ENCODE data around the gene IRF3.

Gene IRF3

DNA sequence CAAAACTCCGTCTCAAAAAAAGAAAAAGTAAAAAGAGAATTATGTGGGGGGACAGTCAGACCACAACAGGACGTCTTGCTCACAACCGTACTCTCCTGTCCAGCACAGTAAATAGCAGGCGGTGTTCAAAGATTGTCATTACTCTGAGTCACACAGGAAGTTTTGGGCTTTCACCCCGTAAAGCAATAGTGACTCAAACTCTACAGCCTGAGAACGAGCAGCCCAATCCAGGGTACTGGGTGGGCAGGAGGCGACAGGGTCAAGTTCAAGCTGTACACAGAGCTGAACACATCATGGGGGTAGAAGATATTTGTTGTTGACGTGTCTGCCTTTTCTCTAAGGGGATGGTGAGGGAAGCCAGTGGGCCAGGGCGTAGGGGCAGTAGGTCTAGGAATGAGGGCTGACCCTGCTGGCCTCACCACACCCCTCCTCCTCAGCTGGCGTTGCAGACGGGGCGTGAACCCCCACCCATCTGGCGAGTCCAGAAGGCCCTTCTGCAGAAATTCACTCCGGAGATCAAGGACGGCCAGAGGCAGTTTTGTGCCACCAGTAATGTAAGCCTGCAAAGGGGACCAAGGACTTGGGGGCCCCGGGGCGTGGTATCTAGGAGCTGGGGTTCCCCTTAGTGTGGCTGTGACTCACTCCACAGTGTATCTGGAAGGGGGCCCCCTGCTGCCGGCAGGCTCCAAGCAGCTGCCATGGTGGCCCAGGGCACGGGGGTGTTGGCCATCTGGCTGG, 51.4 kb downstream of the IRF3 start:
- no peak for DNase-seq

DNA sequence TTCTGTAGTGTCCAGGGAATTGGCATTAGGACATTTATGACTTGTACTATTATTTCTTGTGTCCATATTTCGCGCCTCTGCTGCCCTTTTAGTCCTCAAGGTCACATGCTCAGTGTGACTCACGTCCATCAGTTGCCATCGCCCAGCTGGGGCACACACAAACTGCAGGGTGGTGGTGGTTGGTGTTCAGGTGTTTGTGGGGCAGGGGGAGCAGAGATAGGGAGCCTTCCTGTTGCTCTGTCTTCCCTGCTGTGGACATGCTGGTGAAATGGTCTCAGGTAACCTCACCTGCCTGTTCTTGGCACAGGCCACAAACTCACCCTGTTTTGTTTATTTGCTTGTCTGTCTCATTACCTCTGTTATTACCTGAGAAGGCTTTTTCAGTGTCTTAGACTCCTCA, 52.3 kb downstream of the IRF3 start:
- peak; percentile 7 for DNase-seq
